Activated CD8-positive, alpha-beta memory T cell treated with anti-CD3 and anti-CD28 coated beads, Interleukin-2, amount 50 U/mL, for 1 hour (primary cell): ENCODE data around the gene PRDX2.

Experiments
- DNase-seq: peaks from one replicate; pipeline ENCODE4 v3.0.0-alpha.2; 2020; ENCODE audit errors: extremely low read depth

The PRDX2 gene

DNA sequence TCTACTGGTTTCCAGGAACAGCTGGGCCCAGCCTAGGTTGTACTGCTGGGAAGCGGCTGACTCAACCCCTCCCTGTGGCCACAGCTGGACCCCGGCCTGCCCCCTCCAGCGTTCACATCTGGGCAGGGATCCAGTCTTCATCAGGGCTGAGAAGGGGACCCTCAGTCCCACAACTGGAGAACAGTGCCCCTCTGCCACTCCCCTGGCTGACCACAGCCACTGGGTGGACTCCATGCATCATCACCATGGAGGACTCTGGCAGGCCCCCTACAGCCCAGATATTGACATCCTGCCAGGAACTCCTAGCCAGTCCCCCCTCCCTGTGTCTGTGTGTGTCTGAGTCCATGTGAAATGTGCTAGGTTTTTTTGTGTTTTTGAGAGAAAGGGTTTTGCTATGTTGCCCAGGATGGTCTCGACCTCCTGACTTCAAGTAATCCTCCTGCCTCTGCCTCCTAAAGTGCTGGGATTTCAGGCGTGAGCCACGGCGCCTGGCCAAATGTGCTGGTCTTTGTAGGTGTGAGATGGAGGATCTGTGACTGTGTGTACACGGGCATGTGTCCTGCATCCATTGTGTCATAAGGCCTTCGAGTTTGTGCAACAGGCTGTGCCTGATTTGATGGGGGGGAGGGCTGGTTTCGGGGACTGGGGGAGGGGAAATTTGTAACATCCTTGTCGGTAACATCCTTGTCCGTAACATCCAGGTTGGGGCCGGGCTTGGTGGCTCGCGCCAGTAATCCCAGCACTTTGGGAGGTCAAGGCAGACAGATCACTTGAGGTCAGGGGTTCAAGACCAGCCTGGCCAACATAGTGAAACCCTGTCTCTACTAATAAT is 22.2 kb downstream of the PRDX2 start:
- DNase-seq = no peak

DNA sequence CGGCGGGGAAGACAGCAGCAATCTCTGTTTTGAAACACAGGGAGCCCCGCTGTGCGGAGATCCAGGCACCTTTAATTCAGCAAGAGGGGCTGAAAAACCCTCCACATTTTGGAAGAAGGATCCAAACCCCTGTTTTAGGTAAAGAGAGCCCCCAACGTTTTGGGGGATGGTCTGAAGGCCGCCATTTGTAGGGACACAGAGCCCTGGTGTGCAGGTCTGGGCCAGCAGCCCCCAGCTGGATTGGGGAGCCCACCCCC is 22.8 kb downstream of the PRDX2 start:
- no peak for DNase-seq

DNA sequence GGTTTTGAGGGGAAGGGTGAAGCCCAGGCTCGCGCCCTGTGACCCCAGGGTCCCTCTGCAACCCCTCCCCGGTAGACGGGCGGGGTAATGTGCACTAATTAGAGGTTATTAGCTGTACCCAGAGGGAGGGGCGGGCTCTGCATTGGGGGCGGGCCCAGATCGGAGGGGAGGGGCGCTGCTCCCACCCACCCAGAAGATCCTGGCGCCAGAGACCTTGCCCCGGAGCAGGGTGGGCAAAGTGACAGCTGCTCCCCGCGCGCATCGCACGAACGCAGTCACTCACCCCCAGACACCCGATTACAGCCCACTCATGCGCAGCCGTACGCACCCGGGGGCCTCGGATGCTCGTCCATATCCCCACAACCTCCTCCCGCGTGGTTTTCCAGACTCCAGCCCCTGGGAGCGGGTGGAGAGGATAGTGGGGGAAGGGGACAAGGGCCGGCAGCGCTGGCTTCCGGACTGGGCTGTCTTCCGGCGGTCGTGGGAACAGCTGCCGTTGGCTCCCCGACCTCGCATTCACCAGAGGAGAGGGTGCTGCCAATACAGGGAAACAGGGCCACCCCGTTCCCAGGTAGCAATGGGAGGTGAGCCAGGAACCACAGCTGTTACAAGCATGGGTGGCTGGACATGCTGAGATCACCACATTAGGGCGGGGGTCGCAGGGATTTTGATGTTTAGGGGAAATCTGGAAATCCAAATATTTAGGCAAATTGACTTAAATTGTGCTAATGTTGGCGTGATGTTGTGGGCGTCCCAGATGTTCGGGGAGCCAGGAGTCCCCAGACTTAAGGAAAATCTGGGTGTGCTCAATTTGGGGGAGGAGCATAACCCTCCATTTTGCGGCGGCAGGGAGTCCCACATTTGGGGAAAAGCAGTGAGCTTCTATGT is 23.3 kb downstream of the PRDX2 start:
- no peak for DNase-seq

DNA sequence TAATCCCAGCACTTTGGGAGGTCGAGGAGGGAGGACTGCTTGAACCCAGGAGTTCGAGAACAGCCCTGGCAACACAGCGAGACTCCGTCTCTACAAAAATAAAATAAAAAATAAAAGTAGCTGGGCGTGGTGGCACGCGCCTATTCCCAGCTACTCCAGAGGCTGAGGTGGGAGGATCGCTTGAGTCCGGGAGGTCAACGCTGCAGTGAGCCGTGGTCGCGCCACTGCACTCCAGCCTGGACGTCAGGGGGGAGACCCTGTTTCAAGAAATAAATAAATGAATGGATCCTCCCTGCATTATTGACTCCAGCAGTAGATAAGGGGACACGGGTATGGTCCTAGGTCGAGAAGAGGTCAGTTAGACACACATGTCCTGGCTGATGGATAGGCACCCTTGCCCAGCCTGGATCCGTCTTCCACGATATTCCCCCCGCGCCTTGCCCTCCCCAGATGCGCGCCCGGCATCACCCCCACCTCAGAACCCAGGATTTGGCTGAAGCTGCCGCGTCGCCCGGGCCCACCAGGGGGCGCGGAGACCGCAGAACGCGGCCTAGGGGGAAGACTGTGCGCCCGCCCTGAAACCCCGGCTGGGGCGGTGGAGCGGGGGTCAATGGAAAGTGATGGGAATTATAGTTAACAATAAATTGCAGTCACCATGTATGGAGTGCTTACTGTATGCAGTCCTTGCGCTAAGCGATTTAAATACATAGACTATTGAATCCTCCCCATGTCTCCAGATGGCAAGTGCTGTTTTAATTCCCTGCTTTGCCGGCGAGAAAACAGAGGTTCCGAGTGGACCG is 24.2 kb downstream of the PRDX2 start:
- DNase-seq = no peak

DNA sequence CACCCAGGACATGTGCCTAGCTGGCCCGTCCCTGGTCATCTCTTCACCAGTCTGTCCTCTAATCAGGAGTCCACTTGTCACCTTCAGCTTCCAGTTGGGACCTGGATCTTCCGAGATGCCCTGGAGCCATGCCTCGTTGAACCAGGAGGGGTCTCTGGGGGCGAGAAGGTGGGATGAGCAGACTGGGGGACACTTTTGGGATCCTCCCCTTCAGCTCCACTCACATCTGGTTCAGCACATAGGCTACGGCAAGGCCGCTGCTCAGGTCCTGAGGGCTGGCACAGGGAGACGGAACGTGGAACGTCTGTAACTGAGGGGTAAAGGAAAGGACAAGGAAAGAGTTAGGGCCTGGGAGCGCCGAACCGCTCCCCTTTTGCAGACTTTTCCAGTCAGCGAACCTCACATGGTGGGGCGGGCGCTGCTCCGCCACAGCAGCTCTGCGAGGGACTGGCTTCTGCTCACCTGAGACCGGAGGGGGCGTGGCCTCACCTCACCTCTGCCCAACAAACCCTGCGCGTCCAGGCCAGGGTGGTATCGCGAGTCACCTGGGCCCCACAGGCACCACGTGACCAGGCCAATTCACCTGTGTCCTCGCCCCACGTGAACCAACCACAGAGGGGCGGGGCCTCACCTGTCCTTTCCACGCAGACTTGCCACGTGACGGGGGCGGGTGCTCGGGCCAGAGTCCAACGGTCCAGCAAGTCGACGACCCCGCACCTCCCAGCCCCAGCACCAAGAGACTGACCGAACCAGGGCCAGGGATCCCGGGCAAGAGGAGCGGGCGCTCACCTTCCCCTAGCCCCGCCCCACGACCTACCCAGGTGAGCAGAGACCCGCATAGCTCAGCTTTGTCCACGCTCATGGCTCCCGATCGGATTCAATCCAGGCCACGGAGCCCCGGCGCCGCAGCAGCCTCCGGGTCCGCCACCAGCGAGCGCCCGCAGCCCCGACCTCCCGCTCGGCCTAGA is 26.7 kb downstream of the PRDX2 start, which contains the start of gene HOOK2:
HOOK2 (minus strand) TSS at position 965 of the 968 bp plus-strand sequence; CDS start at position 862, 103 bp downstream.
- DNase-seq = no peak

DNA sequence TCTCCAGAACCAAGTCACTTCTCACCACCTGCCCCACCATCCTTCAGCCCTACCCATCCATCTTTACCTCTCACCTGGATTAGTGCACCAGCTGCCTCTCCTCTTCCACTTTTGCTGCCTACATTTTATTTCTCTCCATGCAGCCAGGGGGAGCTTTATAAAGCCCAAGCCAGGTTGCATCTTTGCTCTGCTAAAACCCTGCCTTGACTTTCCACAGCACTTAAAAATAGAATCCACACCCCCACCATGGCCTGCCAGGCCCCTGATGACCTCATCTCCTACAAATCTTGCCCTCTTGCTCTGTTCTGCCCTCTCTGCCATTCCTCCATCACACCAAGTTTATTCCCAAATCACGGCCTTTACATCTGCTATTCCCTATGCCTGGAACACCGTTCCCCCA is 28.0 kb downstream of the PRDX2 start:
- no peak for DNase-seq

DNA sequence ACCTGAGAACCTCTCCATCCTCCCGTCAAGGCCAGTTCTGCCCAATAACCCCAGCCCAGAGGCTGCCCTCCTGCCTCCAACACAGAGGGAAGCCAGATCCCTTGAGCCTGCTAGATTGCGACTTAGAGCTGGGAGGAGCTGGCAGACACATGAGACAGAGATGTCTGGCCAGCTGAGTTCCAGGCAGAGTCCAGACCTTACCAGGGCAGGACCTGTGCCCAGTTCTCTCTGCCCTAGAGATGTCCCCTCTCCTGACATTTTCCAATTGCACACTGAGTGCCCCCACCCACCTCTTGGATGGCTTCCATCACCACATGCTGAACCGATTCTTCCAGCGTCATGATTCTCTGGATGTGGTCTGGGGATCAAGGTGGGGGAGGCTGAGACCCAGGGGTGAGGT is 29.3 kb downstream of the PRDX2 start:
- no peak for DNase-seq

DNA sequence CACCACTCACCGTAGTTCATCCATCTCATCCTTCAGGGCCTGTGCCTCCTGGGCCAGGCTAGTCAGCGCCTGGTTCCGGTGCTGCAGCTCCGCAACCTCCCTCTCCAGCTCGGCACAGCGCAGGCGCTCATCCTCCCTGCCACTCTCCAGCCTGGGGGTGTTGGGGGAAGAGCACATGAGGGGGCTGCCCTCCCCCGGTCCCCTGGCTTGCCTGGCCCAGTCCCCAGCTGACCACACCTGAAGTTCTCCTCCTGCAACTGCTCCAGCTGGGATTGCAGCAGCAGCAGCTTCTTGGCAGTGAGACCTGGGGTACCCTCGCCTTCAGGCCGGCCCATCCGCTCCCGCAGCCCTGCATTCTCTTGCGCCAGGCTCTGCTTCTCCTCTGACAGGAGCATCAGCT is 30.7 kb downstream of the PRDX2 start:
- DNase-seq = no peak

DNA sequence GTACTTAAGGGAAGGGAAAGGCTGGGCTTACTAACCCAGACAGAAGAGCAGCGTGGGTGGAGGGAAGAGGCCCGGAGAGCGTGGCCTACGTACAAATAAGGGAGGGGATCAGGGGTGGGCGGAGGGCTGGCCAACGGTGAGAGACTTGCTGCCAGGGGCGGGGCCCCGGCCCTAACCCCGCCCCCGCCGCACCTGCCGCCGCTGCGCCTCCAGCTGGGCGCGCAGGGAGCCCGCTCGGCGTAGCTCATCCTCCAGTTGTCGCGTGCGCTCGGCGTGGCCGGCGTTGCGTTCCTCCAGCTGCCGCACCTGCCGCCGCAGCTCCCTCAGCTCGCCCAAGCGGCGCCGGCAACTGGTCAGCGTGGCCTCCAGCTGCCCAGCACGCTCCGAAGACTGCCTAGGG is 31.9 kb downstream of the PRDX2 start:
- DNase-seq = no peak

DNA sequence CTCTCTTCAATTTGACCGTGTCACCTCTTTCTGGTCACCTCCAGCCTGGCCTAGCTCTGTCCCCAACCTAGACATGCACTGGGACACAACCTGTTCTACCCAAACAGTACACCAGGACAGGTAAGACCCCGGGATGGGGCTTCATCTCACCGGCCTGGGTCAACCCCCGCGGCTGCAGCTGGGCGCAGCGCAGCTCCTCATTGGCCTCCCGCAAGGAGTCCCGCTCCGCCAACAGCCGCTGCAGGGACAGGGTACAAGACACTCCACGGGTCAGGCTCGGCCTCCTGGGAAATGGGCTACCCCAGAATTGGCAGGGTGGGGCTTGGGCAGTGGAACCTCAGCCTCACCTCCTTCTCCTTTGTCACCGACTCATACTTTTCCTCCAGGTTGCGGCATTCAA is 33.9 kb downstream of the PRDX2 start:
- DNase-seq = no peak

DNA sequence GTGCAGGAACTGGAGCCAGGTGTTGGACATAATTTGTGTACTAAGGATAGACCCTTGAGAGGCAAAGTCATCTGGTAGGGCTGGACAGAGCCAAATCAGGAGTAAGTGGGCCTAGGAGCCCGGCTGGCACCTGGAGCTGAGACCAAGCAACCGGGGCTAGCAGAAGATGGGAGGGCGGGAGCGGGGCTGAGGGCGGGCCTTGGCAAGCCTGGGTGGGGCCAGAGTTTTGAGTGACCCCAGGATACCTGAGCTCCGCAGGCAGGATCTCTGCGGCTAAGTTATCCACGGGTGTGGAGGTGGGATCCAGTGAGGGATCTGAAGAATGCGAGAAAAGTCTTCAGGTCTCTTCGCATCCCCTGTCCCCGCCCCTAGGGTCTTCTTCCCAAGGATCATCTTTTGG is 34.5 kb downstream of the PRDX2 start:
- no peak for DNase-seq

DNA sequence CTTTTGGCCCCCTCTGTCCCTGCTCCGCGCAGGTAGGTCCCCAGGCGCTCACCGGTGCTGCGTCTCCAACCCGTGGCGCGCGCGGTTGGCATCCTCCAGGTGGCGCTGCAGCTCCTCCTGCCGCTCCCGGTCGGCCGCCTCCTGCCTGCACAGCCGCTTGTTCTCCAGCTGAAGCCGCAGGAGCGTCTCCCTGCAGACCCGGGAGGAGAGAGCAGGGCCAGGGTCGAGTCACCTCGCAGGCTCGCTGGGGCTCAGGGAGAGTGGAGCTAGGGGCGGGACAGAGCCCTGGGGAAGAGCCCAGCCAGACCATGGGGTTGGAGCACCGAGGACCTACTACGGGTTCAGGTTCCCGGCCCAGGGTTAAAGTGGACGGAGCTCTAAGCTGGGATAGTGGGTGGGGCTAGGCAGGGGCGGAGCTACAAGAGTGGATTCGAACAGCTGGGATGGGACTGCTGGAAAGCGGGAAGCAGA is 35.5 kb downstream of the PRDX2 start:
- no peak for DNase-seq

DNA sequence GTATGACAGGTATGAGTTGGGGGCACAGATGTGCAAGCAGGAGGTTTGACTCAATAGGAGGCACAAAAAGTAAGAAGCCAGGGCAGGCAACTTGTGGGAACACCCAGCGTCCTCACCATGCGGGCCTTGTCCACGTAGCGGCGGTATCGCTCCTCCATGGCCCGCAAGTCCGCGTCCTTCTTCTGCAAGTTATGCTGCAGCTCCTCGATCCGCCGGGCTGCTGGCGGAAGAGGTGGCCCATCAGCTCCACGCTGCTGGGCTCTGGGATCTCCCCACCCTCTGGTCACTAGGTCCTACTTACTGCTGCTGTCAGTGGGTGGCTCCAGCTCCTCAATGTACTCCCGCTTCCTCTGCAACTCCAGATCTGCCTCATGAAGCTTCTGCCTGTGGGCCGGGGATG is 36.9 kb downstream of the PRDX2 start:
- DNase-seq = no peak

DNA sequence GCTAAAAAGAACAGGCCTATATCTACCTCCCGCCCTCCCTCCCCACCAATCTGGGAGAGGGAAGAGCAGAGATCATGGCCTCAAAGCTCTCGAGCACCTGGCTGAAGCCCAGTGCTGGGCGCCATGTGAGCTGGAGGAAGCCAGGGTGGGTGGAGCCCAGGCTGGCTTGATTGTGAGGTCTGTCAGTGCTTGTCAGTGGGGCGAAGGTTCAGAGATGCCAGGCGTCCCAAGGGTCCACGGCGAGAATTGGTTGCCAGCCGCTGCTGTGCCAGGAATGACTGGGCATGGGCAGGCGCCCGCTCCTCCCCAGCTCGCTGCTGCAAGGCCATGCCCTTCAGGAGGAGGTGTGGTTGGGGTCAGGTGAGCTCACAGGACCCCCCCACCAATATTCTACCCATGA is 38.5 kb downstream of the PRDX2 start:
- DNase-seq = no peak

DNA sequence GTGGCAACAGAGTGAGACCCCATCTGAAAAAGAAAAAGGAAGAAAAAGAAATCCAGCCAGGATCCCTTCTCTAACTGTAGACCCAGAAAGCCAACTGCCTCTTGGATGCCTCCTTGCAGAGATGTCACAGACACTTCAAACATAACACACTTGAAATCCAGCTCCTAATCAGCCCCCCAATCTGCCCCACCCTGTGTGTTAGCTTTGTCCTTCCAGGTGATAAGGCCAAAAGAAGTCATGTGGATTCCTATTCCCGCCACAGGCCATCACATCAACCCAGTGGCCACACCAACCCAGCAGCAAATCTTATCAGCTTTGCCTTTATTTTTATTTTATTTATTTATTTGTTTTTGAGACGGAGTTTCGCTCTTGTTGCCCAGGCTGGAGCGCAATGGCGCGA is 41.9 kb downstream of the PRDX2 start:
- no peak for DNase-seq

DNA sequence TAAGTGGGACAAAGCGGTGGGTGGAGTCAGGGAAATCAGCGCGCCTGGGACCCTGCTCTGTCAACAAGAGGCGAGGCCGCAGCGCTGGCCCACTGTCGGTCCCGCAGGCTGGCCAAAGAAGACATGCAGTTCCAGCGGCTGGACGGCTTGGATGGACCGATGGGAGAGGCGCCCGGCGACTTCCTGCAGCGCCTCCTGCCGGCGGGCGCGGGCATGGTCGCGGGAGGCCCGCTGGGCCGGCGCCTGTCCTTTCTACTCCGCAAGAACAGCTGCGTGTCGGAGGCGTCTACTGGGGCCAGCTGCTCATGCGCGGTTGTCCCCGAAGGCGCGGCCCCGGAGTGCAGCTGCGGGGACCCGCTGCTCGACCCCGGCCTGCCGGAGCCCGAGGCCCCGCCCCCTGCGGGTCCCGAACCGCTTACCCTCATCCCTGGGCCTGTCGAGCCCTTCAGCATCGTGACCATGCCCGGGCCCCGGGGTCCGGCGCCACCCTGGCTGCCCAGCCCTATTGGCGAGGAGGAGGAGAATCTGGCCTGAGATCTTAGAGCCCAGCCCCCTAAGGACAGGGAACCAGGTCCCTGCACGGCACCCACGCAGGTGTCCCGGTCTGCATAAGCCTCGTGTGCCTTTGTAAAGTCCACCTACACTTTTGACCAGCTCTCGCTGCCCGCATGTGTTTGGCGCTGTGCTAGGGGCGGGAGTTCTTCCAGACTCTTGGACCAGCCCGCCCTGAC is 43.9 kb downstream of the PRDX2 start:
- DNase-seq = no peak

DNA sequence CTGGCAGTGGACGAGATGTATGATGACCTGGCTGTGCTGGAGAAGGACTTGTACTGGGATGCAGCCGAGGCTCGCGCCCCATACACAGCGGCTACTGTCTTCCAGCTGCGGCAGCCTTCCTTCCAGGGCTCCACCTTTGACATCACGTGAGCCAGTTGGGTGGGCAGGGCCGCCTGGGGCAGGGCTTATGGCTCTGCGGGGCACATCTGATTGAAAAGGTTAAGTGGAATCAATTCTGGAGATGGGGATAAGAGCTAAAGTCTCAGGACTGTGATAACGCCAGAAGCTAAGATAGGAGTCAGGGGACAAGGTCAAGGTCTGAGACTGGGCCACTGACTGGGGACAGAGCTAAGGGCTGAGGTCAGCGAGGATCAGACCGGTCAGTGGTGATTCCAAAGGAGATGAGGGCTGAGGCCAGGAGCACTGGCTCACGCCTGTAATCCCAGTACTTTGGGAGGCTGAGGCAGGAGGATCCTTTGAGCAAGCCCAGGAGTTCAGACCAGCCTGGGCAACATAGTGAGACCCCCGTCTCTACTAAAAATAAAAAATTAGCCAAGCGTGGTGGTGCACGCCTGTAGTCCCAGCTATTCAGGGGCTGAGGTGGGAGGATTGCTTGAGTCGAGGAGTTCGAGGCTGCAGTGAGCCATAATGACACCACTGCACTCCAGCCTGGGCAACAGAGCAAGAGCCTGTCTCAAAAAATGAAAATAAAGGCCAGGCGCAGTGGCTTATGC is 45.3 kb downstream of the PRDX2 start:
- DNase-seq = no peak

DNA sequence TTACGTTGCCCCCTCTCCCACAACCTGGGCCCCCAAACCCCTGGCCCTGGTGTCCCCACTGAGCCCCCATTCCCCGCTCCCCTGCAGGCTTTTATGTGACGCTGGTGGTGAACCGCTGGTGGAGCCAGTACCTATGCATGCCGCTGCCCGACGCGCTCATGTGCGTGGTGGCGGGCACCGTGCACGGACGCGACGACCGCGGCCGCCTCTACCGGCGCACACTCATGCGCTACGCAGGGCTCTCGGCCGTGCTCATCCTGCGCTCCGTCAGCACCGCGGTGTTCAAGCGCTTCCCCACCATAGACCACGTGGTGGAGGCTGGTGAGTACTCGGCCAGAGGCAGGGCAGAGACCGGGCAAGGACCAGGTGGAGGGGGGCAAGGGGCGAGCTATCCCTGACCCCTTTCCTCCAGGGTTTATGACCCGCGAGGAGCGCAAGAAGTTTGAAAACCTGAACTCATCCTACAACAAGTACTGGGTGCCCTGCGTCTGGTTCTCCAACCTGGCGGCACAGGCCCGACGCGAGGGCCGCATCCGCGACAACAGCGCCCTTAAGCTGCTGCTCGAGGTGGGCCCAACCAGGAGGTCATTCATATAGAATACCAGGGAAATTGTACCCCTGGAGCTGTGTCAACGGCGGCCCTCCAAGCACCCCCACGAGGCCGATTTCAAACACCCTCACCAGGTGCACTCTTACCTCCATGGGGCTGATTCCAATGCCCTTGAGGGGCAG is 47.0 kb downstream of the PRDX2 start:
- no peak for DNase-seq
